Stimulated activated CD4-positive, alpha-beta T cell treated with anti-CD3 and anti-CD28 coated beads, Interleukin-2, amount 100 ng/mL, for 24 hours (primary cell): ENCODE results near the gene VPS9D1.
"Not testable (repeated sequence)": the region's sequence is repeated elsewhere in the genome, so short reads cannot be mapped to it uniquely, and the experiment has no call there.

Experiments used
- DNase-seq, 2 donors: peaks; one replicate each; pipeline ENCODE4 v3.0.0-alpha.2; 2020

The VPS9D1 gene

GRCh38 chr16:89691986-89692569 is 28.6 kb downstream of the VPS9D1 start:
- DNase-seq: no peak

GRCh38 chr16:89691231-89691985 is 29.3 kb downstream of the VPS9D1 start:
- DNase-seq: no peak

- no peak for DNase-seq
These were observed 30.3 kb downstream of the VPS9D1 start for GRCh38 chr16:89690392-89690901.

GRCh38 chr16:89689621-89690020 is 31.1 kb downstream of the VPS9D1 start:
- DNase-seq: not testable (repeated sequence)

- DNase-seq: no peak
These were observed 31.6 kb downstream of the VPS9D1 start for GRCh38 chr16:89689142-89689541.

- DNase-seq: no peak
These were observed 32.3 kb downstream of the VPS9D1 start for GRCh38 chr16:89688395-89688794.

GRCh38 chr16:89687092-89687940 is 33.4 kb downstream of the VPS9D1 start:
- no peak for DNase-seq

- peak; percentile 91 to 93 for DNase-seq
These were observed 34.1 kb downstream of the VPS9D1 start, which contains the start of gene CDK10 for GRCh38 chr16:89686520-89687091. Gene CDK10, plus strand, starts transcription at chr16:89686689. Its CDS starts 22 bp downstream, at chr16:89686711.

- no peak for DNase-seq
These were observed 34.8 kb downstream of the VPS9D1 start for GRCh38 chr16:89685916-89686315.

GRCh38 chr16:89678258-89678657 is 42.4 kb downstream of the VPS9D1 start:
- no peak for DNase-seq

GRCh38 chr16:89672177-89672941 is 48.3 kb downstream of the VPS9D1 start:
- no peak for DNase-seq

- DNase-seq: not testable (repeated sequence)
These were observed 49.1 kb downstream of the VPS9D1 start for GRCh38 chr16:89671565-89671964.

- no peak for DNase-seq
These were observed 49.9 kb downstream of the VPS9D1 start for GRCh38 chr16:89670496-89671431.

GRCh38 chr16:89669755-89670154 is 50.9 kb downstream of the VPS9D1 start:
- DNase-seq: no peak

- DNase-seq: no peak
These were observed 51.9 kb downstream of the VPS9D1 start for GRCh38 chr16:89668790-89669158.

GRCh38 chr16:89667633-89668032 is 53.1 kb downstream of the VPS9D1 start:
- no peak for DNase-seq

- peak in 1 of 2 donors; percentile 24 for DNase-seq
These were observed 53.7 kb downstream of the VPS9D1 start for GRCh38 chr16:89667000-89667399.

GRCh38 chr16:89664238-89664637 is 56.5 kb downstream of the VPS9D1 start:
- not testable (repeated sequence) for DNase-seq

GRCh38 chr16:89661215-89661614 is 59.5 kb downstream of the VPS9D1 start:
- DNase-seq: no peak

GRCh38 chr16:89660146-89660545 is 60.6 kb downstream of the VPS9D1 start:
- no peak for DNase-seq
